HG03520 (cell line): Measurements from ENCODE around the gene XYLB.
"Not testable (repeated sequence)": the region's sequence is repeated elsewhere in the genome, so short reads cannot be mapped to it uniquely, and the experiment has no call there.

Experiments used
- ATAC-seq: cut with Tn5 transposase; IDR thresholded peaks from one replicate; pipeline ENCODE4 v1.9.1; 2021; ENCODE audit warnings: mild to moderate bottlenecking, moderate library complexity; ENCODE audit not compliant: unreplicated experiment

XYLB gene

GRCh38 chr3:38386992-38387750, 40.6 kb downstream of the XYLB start:
- ATAC-seq = no peak

GRCh38 chr3:38387862-38388261, 41.3 kb downstream of the XYLB start:
- ATAC-seq = no peak

- ATAC-seq = no peak
These were observed 46.1 kb downstream of the XYLB start for GRCh38 chr3:38392604-38393163.

GRCh38 chr3:38396239-38396638, 49.7 kb downstream of the XYLB start:
- no peak for ATAC-seq

GRCh38 chr3:38396861-38397260, 50.3 kb downstream of the XYLB start:
- ATAC-seq = no peak

GRCh38 chr3:38397320-38397719, 50.7 kb downstream of the XYLB start:
- ATAC-seq = no peak

GRCh38 chr3:38401246-38401962, 54.8 kb downstream of the XYLB start:
- ATAC-seq = no peak

GRCh38 chr3:38404286-38404685, 57.7 kb downstream of the XYLB start:
- no peak for ATAC-seq

GRCh38 chr3:38411591-38411990, 65.0 kb downstream of the XYLB start:
- no peak for ATAC-seq

- not testable (repeated sequence) for ATAC-seq
These were observed 74.2 kb downstream of the XYLB start for GRCh38 chr3:38420758-38421157.

GRCh38 chr3:38421679-38422336, 75.2 kb downstream of the XYLB start:
- ATAC-seq = no peak

GRCh38 chr3:38426798-38427426, 80.3 kb downstream of the XYLB start:
- ATAC-seq = not testable (repeated sequence)

- not testable (repeated sequence) for ATAC-seq
These were observed 86.5 kb downstream of the XYLB start for GRCh38 chr3:38432871-38433658.

GRCh38 chr3:38433661-38434060, 87.1 kb downstream of the XYLB start:
- not testable (repeated sequence) for ATAC-seq

GRCh38 chr3:38438436-38439069, 92.0 kb downstream of the XYLB start:
- not testable (repeated sequence) for ATAC-seq

- not testable (repeated sequence) for ATAC-seq
These were observed 96.6 kb downstream of the XYLB start for GRCh38 chr3:38443205-38443604.

- no peak for ATAC-seq
These were observed 99.6 kb downstream of the XYLB start for GRCh38 chr3:38446085-38446686.

GRCh38 chr3:38446812-38447211, 100.2 kb downstream of the XYLB start:
- ATAC-seq = no peak

GRCh38 chr3:38450853-38451252, 104.3 kb downstream of the XYLB start:
- ATAC-seq = no peak
